ENCODE measurements around the gene SPRR2B. TPM values are rescaled to one million over a fixed set of nuclear protein-coding genes. Genes with fewer than 3 reads are reported as not detected.
"Not testable (repeated sequence)": the region's sequence is repeated elsewhere in the genome, so short reads cannot be mapped to it uniquely, and the experiment has no call there.

SPRR2B gene
- total RNA-seq, 1 donor from 2014 or later = not detected

DNA sequence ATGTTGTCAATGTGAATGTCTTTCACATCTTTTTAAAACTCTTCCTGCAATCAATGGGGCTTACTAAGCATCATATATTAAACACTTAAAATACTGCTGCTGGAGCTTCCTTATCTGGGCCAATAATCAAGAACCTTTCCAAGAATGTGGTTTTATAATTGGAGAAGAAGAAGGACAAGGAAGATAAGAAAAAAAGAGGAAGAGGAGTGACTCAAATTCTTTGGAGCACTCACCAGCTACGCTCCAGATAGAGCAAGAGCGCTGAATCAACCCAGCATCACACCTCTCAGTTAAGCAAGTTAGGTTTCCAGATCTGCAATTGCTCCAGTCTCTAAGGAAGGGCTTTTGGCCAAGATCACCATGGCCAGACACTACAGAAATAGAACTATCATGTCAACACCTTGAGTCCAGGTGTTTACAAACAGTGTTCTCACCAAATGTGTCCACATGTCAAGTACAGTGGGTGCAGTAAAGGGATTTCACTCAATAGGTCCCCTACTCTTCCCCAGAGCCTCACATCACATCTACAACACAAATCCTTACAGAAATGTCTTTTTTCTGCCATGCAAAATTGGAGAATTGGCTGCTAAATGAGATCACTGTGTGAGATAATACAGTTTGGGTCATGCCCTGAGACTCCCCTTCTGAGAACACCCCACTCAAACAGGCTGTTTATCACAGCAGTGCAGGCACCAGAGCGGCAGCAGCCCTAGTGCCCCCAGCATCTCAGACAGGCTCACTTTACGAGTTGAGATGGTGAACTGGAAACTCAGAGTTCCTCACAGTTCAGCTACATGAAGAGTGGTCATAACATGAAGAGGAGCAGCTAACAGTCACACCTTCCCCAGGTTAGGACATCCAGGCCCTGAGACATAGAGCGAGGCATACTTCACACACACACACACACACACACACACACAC is 1.7 kb upstream of the SPRR2B start:
- Mint-ChIP-seq H3K4me3 (no peak overlapping the region), H3K4me1 (ENCODE audit: unreplicated experiment) (no peaks in the 10 kb centered on the region), H3K27me3 (peaks cover 8% of the 10 kb centered on the region), H3K9me3 (no peaks in the 10 kb centered on the region), H3K27ac (no peak overlapping the region), H3K36me3 (no peaks in the 10 kb centered on the region)
- no peak for TF ChIP-seq CTCF (conservative IDR thresholded peaks at IDR 0.05)
- no peak for DNase-seq (ENCODE audit: extremely low spot score, unreplicated experiment)

- H3K36me3 Mint-ChIP-seq = no peaks in the 10 kb centered on the region
- H3K4me3 Mint-ChIP-seq = no peak overlapping the region
- no peaks in the 10 kb centered on the region for H3K4me1 Mint-ChIP-seq (ENCODE audit: unreplicated experiment)
- H3K27me3 Mint-ChIP-seq = peaks cover 10% of the 10 kb centered on the region
- H3K9me3 Mint-ChIP-seq = no peaks in the 10 kb centered on the region
- no peak for TF ChIP-seq CTCF (conservative IDR thresholded peaks at IDR 0.05)
- H3K27ac Mint-ChIP-seq = no peak overlapping the region
- DNase-seq (ENCODE audit: extremely low spot score, unreplicated experiment) = no peak
Measured at GRCh38 chr1:153070243-153070642, 1.2 kb downstream of the SPRR2B start.

DNA sequence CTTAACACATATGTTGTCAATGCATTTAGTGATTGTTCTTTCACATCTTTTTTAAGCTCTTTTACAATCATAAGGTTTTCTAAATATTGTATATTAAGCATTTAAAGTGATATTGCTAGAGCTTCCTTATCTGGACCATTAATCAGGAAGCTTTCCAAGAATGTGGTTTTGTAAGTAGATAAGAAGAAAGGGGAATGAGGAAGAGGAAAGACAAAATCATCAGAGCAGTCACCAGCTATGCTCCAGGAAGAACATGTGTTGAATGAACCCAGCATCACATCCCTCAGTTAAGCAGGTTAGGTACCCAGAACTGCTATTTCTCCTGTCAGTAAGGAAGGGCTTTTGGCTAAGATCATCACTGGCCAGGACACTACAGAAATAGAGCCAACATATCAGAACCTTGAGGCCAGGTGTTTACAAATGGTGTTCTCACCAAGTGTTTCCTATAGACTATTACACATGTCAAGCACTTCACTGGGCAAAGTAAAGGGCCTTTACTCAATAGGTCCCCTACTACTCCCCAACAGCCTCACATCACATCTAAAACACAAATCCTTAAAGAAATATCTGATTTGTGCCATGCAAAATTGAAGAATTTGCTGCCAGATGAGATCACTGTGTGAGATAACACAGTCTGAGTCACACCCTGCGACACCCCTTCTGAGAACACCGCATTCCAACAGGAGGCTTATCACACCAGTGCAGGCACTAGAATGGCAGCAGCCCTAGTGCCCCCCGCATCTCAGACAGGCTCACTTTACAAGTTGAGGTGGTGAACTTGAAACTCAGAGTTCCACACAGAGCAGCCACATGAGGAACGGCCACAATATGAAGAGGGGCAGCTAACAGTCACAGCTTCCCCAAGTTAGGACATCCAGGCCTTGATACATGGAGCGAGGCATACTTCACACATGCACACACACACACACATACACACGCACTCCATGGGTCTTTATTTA is 12.3 kb downstream of the SPRR2B start:
- Mint-ChIP-seq H3K4me1 (ENCODE audit: unreplicated experiment) (no peaks in the 10 kb centered on the region), H3K27ac (peak overlapping the region; percentile 1), H3K27me3 (peaks cover 6% of the 10 kb centered on the region), H3K36me3 (no peaks in the 10 kb centered on the region), H3K9me3 (no peaks in the 10 kb centered on the region), H3K4me3 (no peak overlapping the region)
- no peak for DNase-seq (ENCODE audit: extremely low spot score, unreplicated experiment)
- TF ChIP-seq CTCF (conservative IDR thresholded peaks at IDR 0.05) = no peak

DNA sequence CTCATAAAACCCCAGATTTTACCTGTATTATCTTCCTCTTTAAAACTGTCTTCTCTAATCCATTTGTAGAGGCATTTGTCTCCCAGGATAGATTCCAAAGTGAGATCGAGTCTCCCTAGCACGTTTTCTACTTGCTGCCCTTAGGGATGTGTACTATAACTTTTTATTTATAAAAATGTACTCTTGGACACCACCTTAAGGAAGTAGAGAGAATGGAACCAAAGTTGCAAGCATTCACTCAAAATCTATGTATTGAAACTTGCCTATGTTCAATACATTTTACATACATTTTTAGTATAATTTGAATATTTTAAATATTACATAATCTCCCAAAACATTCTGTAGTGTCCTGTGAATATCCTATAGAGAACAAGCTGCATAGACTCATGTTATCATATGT is 13.3 kb downstream of the SPRR2B start:
- TF ChIP-seq CTCF (conservative IDR thresholded peaks at IDR 0.05) = no peak
- peaks cover 6% of the 10 kb centered on the region for H3K27me3 Mint-ChIP-seq
- no peak for DNase-seq (ENCODE audit: extremely low spot score, unreplicated experiment)

GRCh38 chr1:153057375-153057774 is 14.0 kb downstream of the SPRR2B start, which contains the start of gene SPRR2A:
SPRR2A (minus strand) TSS chr1:153057512; CDS start chr1:153056735, 777 bp downstream.
- Mint-ChIP-seq H3K36me3 (no peaks in the 10 kb centered on the region), H3K27ac (no peak within 1 kb of the TSS), H3K4me1 (ENCODE audit: unreplicated experiment) (no peaks in the 10 kb centered on the region), H3K9me3 (no peaks in the 10 kb centered on the region), H3K27me3 (peaks cover 11% of the 10 kb centered on the region), H3K4me3 (no peak within 1 kb of the TSS)
- no peak for TF ChIP-seq CTCF (conservative IDR thresholded peaks at IDR 0.05)
- no peak for DNase-seq (ENCODE audit: extremely low spot score, unreplicated experiment)

More for the DNA sequence above, 13.3 kb downstream of the SPRR2B start:
- Mint-ChIP-seq H3K27ac (no peak overlapping the region), H3K4me1 (ENCODE audit: unreplicated experiment) (no peaks in the 10 kb centered on the region), H3K9me3 (no peaks in the 10 kb centered on the region), H3K36me3 (no peaks in the 10 kb centered on the region), H3K4me3 (no peak overlapping the region)

GRCh38 chr1:153056111-153056510 is 15.3 kb downstream of the SPRR2B start:
- H3K4me3 Mint-ChIP-seq, H3K27ac Mint-ChIP-seq: not testable (repeated sequence)
- peaks cover 18% of the 10 kb centered on the region for H3K27me3 Mint-ChIP-seq

More at GRCh38 chr1:153056111-153056510, 15.3 kb downstream of the SPRR2B start:
- H3K36me3 Mint-ChIP-seq; DNase-seq (ENCODE audit: extremely low spot score, unreplicated experiment); H3K4me1 Mint-ChIP-seq (ENCODE audit: unreplicated experiment); H3K9me3 Mint-ChIP-seq: not testable (repeated sequence)

Measured in type B pancreatic cell (in vitro differentiated cells).